ENCODE measurements around the gene ELMO1.

Gene ELMO1

GRCh38 chr7:37255327-37255944, 193.2 kb downstream of the ELMO1 start:
- no peak for TF ChIP-seq CTCF (conservative IDR thresholded peaks at IDR 0.05; ENCODE audit: low read length)
- no peak for DNase-seq (ENCODE audit: low read depth)
- no peak overlapping the region for H3K4me3 ChIP-seq (ENCODE audit: low read length)

- no peak for TF ChIP-seq CTCF (conservative IDR thresholded peaks at IDR 0.05; ENCODE audit: low read length)
- H3K4me3 ChIP-seq (ENCODE audit: low read length), result no peak overlapping the region
- no peak for DNase-seq (ENCODE audit: low read depth)
Observed at GRCh38 chr7:37251222-37251621, 197.4 kb downstream of the ELMO1 start.

GRCh38 chr7:37249240-37249639, 199.4 kb downstream of the ELMO1 start:
- TF ChIP-seq CTCF (conservative IDR thresholded peaks at IDR 0.05; ENCODE audit: low read length), result no peak
- H3K4me3 ChIP-seq (ENCODE audit: low read length), result no peak overlapping the region
- no peak for DNase-seq (ENCODE audit: low read depth)

- TF ChIP-seq CTCF (conservative IDR thresholded peaks at IDR 0.05; ENCODE audit: low read length), result no peak
- no peak for DNase-seq (ENCODE audit: low read depth)
- no peak overlapping the region for H3K4me3 ChIP-seq (ENCODE audit: low read length)
Observed at GRCh38 chr7:37248396-37248861, 200.2 kb downstream of the ELMO1 start.

- no peak for TF ChIP-seq CTCF (conservative IDR thresholded peaks at IDR 0.05; ENCODE audit: low read length)
- peak; percentile 15 for DNase-seq (ENCODE audit: low read depth)
- H3K4me3 ChIP-seq (ENCODE audit: low read length), result no peak overlapping the region
Observed at GRCh38 chr7:37247861-37248260, 200.8 kb downstream of the ELMO1 start.

GRCh38 chr7:37245590-37245989, 203.1 kb downstream of the ELMO1 start:
- H3K4me3 ChIP-seq (ENCODE audit: low read length), result no peak overlapping the region
- no peak for TF ChIP-seq CTCF (conservative IDR thresholded peaks at IDR 0.05; ENCODE audit: low read length)

GRCh38 chr7:37236906-37237305, 211.8 kb downstream of the ELMO1 start:
- no peak for DNase-seq (ENCODE audit: low read depth)
- H3K4me3 ChIP-seq (ENCODE audit: low read length), result no peak overlapping the region
- no peak for TF ChIP-seq CTCF (conservative IDR thresholded peaks at IDR 0.05; ENCODE audit: low read length)

More at GRCh38 chr7:37245590-37245989, 203.1 kb downstream of the ELMO1 start:
- DNase-seq (ENCODE audit: low read depth), result no peak

Data from AG10803 (cell line).